GM21737 (cell line): Measurements from ENCODE around the gene CHCHD6.

Experiments used
- ATAC-seq: cut with Tn5 transposase; IDR thresholded peaks from one replicate; pipeline ENCODE4 v1.9.1; 2021; ENCODE audit warnings: mild to moderate bottlenecking, moderate library complexity; ENCODE audit not compliant: unreplicated experiment

The CHCHD6 gene

GRCh38 chr3:126854666-126855065 is 150.6 kb downstream of the CHCHD6 start:
- no peak for ATAC-seq

GRCh38 chr3:126855374-126855773 is 151.3 kb downstream of the CHCHD6 start:
- ATAC-seq = no peak

- no peak for ATAC-seq
Observed at GRCh38 chr3:126857928-126858327, 153.9 kb downstream of the CHCHD6 start.

- no peak for ATAC-seq
Observed at GRCh38 chr3:126858401-126858800, 154.4 kb downstream of the CHCHD6 start.

- ATAC-seq = no peak
Observed at GRCh38 chr3:126858887-126859286, 154.8 kb downstream of the CHCHD6 start.

GRCh38 chr3:126859415-126860246 is 155.6 kb downstream of the CHCHD6 start:
- ATAC-seq = no peak

- ATAC-seq = no peak
Observed at GRCh38 chr3:126865736-126866135, 161.7 kb downstream of the CHCHD6 start.

GRCh38 chr3:126866175-126866759 is 162.2 kb downstream of the CHCHD6 start:
- ATAC-seq = no peak

GRCh38 chr3:126867190-126867862 is 163.3 kb downstream of the CHCHD6 start:
- ATAC-seq = no peak

- no peak for ATAC-seq
Observed at GRCh38 chr3:126867863-126868200, 163.8 kb downstream of the CHCHD6 start.

- ATAC-seq = no peak
Observed at GRCh38 chr3:126870608-126871210, 166.7 kb downstream of the CHCHD6 start.

- no peak for ATAC-seq
Observed at GRCh38 chr3:126872701-126873342, 168.8 kb downstream of the CHCHD6 start.

GRCh38 chr3:126873416-126873815 is 169.4 kb downstream of the CHCHD6 start:
- no peak for ATAC-seq

GRCh38 chr3:126878664-126879063 is 174.6 kb downstream of the CHCHD6 start:
- ATAC-seq = no peak

GRCh38 chr3:126880901-126881300 is 176.9 kb downstream of the CHCHD6 start:
- no peak for ATAC-seq

- ATAC-seq = no peak
Observed at GRCh38 chr3:126881861-126882260, 177.8 kb downstream of the CHCHD6 start.

- ATAC-seq = no peak
Observed at GRCh38 chr3:126883241-126883640, 179.2 kb downstream of the CHCHD6 start.

- no peak for ATAC-seq
Observed at GRCh38 chr3:126885425-126885824, 181.4 kb downstream of the CHCHD6 start.

GRCh38 chr3:126886217-126886616 is 182.2 kb downstream of the CHCHD6 start:
- ATAC-seq = no peak

- ATAC-seq = no peak
Observed at GRCh38 chr3:126887686-126888085, 183.6 kb downstream of the CHCHD6 start.

GRCh38 chr3:126888186-126888760 is 184.2 kb downstream of the CHCHD6 start:
- ATAC-seq = no peak
